ENCODE measurements around the gene CNOT1.
"Not testable (repeated sequence)": the region's sequence is repeated elsewhere in the genome, so short reads cannot be mapped to it uniquely, and the experiment has no call there.

CNOT1 gene

GRCh38 chr16:58500430-58501241, 129.0 kb downstream of the CNOT1 start:
- peak; percentile 46 for DNase-seq

GRCh38 chr16:58499615-58500351, 129.8 kb downstream of the CNOT1 start, which contains the start of gene NDRG4:
TSS of gene NDRG4 (plus strand) at chr16:58500143. CDS start at chr16:58500249, 106 bp downstream.
- DNase-seq = peak; percentile 57

- DNase-seq = no peak
Observed at GRCh38 chr16:58499092-58499511, 130.5 kb downstream of the CNOT1 start.

GRCh38 chr16:58498341-58499091, 131.1 kb downstream of the CNOT1 start:
- no peak for DNase-seq

- no peak for DNase-seq
Observed at GRCh38 chr16:58497935-58498334, 131.7 kb downstream of the CNOT1 start.

- DNase-seq = no peak
Observed at GRCh38 chr16:58497468-58497867, 132.2 kb downstream of the CNOT1 start.

GRCh38 chr16:58495521-58496331, 133.9 kb downstream of the CNOT1 start:
- no peak for DNase-seq

GRCh38 chr16:58494981-58495520, 134.6 kb downstream of the CNOT1 start:
- DNase-seq = peak; percentile 44

GRCh38 chr16:58493756-58494431, 135.7 kb downstream of the CNOT1 start:
- no peak for DNase-seq

GRCh38 chr16:58492735-58493134, 136.9 kb downstream of the CNOT1 start:
- DNase-seq = no peak

- DNase-seq = no peak
Observed at GRCh38 chr16:58492066-58492465, 137.6 kb downstream of the CNOT1 start.

GRCh38 chr16:58490539-58490938, 139.1 kb downstream of the CNOT1 start:
- not testable (repeated sequence) for DNase-seq

GRCh38 chr16:58490065-58490464, 139.6 kb downstream of the CNOT1 start:
- DNase-seq = no peak

- DNase-seq = no peak
Observed at GRCh38 chr16:58488531-58488930, 141.1 kb downstream of the CNOT1 start.

- peak; percentile 53 for DNase-seq
Observed at GRCh38 chr16:58487566-58488351, 141.9 kb downstream of the CNOT1 start.

GRCh38 chr16:58485184-58485887, 144.3 kb downstream of the CNOT1 start:
- no peak for DNase-seq

- DNase-seq = no peak
Observed at GRCh38 chr16:58481931-58482330, 147.7 kb downstream of the CNOT1 start.

GRCh38 chr16:58481226-58481869, 148.3 kb downstream of the CNOT1 start:
- no peak for DNase-seq

- DNase-seq = no peak
Observed at GRCh38 chr16:58478427-58478826, 151.2 kb downstream of the CNOT1 start.

Measured in CD4-positive, alpha-beta T cell treated with Interferon gamma for 1 hour (primary cell).